Osteocyte (in vitro differentiated cells): ENCODE measurements around the gene ANKRD13A. TPM values are rescaled to one million over a fixed set of nuclear protein-coding genes. Genes with fewer than 3 reads are reported as not detected.
"Not testable (repeated sequence)": the region's sequence is repeated elsewhere in the genome, so short reads cannot be mapped to it uniquely, and the experiment has no call there.

ENCODE experiments used
- DNase-seq: peaks from one replicate; pipeline ENCODE4 v3.0.0; 2021; ENCODE audit warnings: mixed read lengths; ENCODE audit not compliant: unreplicated experiment; ENCODE audit errors: extremely low spot score
- H3K27ac Mint-ChIP-seq: one replicate; pipeline ENCODE4 v1.8.0; 2021; ENCODE audit warnings: mild to moderate bottlenecking, mixed read lengths; ENCODE audit not compliant: unreplicated experiment
- H3K27me3 Mint-ChIP-seq: one replicate; pipeline ENCODE4 v1.8.0; 2021; ENCODE audit warnings: mixed read lengths; ENCODE audit not compliant: unreplicated experiment
- H3K36me3 Mint-ChIP-seq: one replicate; pipeline ENCODE4 v1.8.0; 2021; ENCODE audit warnings: mixed read lengths; ENCODE audit not compliant: unreplicated experiment
- H3K4me1 Mint-ChIP-seq: one replicate; pipeline ENCODE4 v1.8.0; 2021; ENCODE audit warnings: mixed read lengths; ENCODE audit not compliant: unreplicated experiment
- H3K4me3 Mint-ChIP-seq: one replicate; pipeline ENCODE4 v1.8.0; 2021; ENCODE audit warnings: mild to moderate bottlenecking, moderate library complexity, mixed read lengths; ENCODE audit not compliant: unreplicated experiment
- H3K9me3 Mint-ChIP-seq: one replicate; pipeline ENCODE4 v1.8.0; 2021; ENCODE audit warnings: mixed read lengths; ENCODE audit not compliant: unreplicated experiment
- CTCF ChIP-seq: fragments of 200-600 bp; sonication (generic); IDR thresholded peaks from 2 replicates; pipeline ENCODE4 v1.5.0; 2021; ENCODE audit warnings: antibody characterized with exemption, mild to moderate bottlenecking, moderate library complexity
- total RNA-seq: library from RNA; stranded (reverse); gene quantifications from 2 replicates; pipeline ENCODE4 v1.2.1, GENCODE V29; 2021

Gene ANKRD13A
- total RNA-seq, 1 donor from 2014 or later = 43.5 TPM

- Mint-ChIP-seq H3K27ac (no peak overlapping the region), H3K9me3 (no peaks in the 10 kb centered on the region), H3K4me3 (no peak overlapping the region), H3K4me1 (no peaks in the 10 kb centered on the region), H3K27me3 (peaks cover 6% of the 10 kb centered on the region), H3K36me3 (no peaks in the 10 kb centered on the region)
- DNase-seq = no peak
- TF ChIP-seq CTCF = no peak
Measured at GRCh38 chr12:110065540-110065939, 66.3 kb downstream of the ANKRD13A start.

DNA sequence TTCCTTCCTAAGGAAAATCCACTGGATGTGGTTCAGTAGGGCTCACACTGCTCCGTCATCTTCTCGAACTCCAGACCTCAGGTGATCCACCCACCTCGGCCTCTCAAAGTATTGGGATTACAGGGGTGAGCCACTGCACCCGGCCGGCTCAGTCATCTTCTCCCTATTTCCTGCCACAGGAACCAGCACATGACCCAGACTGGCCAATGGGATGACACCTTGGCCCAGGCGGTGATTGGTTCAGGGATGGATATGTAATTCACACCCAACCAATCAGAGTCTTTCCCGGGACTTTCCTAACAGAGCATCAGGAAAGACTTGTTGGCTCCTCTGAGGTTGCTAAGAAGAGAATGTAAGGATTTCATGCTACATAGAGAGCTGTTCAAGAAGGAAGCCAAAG, 68.3 kb downstream of the ANKRD13A start:
- Mint-ChIP-seq H3K9me3 (no peaks in the 10 kb centered on the region), H3K27ac (no peak overlapping the region), H3K36me3 (no peaks in the 10 kb centered on the region), H3K4me3 (no peak overlapping the region), H3K4me1 (no peaks in the 10 kb centered on the region), H3K27me3 (peaks cover 13% of the 10 kb centered on the region)
- no peak for TF ChIP-seq CTCF
- DNase-seq = no peak

- H3K36me3 Mint-ChIP-seq, H3K9me3 Mint-ChIP-seq, H3K4me3 Mint-ChIP-seq, H3K27ac Mint-ChIP-seq, H3K4me1 Mint-ChIP-seq, DNase-seq: not testable (repeated sequence)
- H3K27me3 Mint-ChIP-seq = peaks cover 15% of the 10 kb centered on the region
Measured at GRCh38 chr12:110068115-110068514, 68.9 kb downstream of the ANKRD13A start.

DNA sequence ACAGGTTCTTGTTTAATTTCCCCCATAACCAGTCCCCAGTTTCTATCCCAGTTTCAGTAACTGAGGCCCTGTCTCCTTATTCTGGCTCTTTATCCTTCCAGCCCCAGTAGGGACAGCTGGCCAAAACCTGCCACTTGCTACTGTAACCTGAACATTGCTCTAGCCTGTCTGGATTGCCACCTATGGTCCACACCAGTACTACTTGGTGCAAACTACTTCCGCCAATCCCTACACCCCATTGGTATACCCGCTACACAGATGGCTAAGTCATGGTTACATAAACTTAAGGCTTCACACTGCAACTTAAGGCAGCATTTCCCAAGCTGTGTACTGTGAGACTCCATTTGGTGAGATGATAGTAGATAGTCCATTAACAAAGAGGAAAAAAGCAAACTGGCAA, 69.4 kb downstream of the ANKRD13A start:
- H3K4me1 Mint-ChIP-seq = no peaks in the 10 kb centered on the region
- no peaks in the 10 kb centered on the region for H3K36me3 Mint-ChIP-seq
- no peaks in the 10 kb centered on the region for H3K9me3 Mint-ChIP-seq
- H3K27me3 Mint-ChIP-seq = peaks cover 18% of the 10 kb centered on the region
- H3K4me3 Mint-ChIP-seq = no peak overlapping the region
- H3K27ac Mint-ChIP-seq = no peak overlapping the region
- no peak for TF ChIP-seq CTCF
- DNase-seq = no peak

GRCh38 chr12:110071504-110071903, 72.3 kb downstream of the ANKRD13A start:
- Mint-ChIP-seq H3K36me3 (no peaks in the 10 kb centered on the region), H3K9me3 (no peaks in the 10 kb centered on the region)
- no peak for TF ChIP-seq CTCF

DNA sequence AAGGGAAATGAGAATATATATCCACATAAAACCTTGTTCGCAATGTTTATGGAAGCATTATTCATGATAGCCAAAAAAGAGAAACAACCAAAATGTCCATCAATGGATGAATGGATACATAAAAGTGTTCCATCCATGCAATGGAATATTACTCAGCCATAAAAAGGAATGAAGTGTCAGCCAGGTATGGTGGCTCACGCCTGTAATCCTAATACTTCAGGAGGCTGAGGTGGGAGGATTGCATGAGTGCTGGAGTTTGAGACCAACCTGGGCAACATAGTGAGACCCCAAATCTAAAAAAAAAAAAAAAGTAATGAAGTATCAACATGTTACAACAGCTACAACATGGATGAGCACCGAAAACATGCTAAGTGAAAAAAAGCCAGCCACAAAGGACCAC, 72.7 kb downstream of the ANKRD13A start:
- Mint-ChIP-seq H3K27ac (no peak overlapping the region), H3K27me3 (peaks cover 16% of the 10 kb centered on the region), H3K36me3 (no peaks in the 10 kb centered on the region), H3K4me3 (no peak overlapping the region), H3K9me3 (no peaks in the 10 kb centered on the region), H3K4me1 (no peaks in the 10 kb centered on the region)
- TF ChIP-seq CTCF = no peak
- no peak for DNase-seq

More at GRCh38 chr12:110071504-110071903, 72.3 kb downstream of the ANKRD13A start:
- H3K27ac Mint-ChIP-seq = no peak overlapping the region
- H3K27me3 Mint-ChIP-seq = peaks cover 16% of the 10 kb centered on the region
- H3K4me3 Mint-ChIP-seq = no peak overlapping the region
- no peak for DNase-seq
- H3K4me1 Mint-ChIP-seq = no peaks in the 10 kb centered on the region

GRCh38 chr12:110072636-110073035, 73.4 kb downstream of the ANKRD13A start:
- not testable (repeated sequence) for H3K4me3 Mint-ChIP-seq
- H3K27me3 Mint-ChIP-seq = peaks cover 18% of the 10 kb centered on the region

More at GRCh38 chr12:110072636-110073035, 73.4 kb downstream of the ANKRD13A start:
- H3K27ac Mint-ChIP-seq, H3K9me3 Mint-ChIP-seq, H3K4me1 Mint-ChIP-seq, H3K36me3 Mint-ChIP-seq, DNase-seq: not testable (repeated sequence)
